ENCODE results near the gene LAMA2. TPM values are rescaled to one million over a fixed set of nuclear protein-coding genes. Genes with fewer than 3 reads are reported as not detected.

Gene LAMA2
- total and polyA plus RNA-seq, 2 experiments from 2014 or later, result 11.1 to 57.5 TPM

GRCh38 chr6:129517288-129517687 is 634.4 kb downstream of the LAMA2 start:
- H2AFZ ChIP-seq, result no peak overlapping the region
- 48% methylated on average over 2 of the region's 2 CpGs for WGBS (ENCODE audit: low lambda C conversion rate, missing lambda C conversion rate)
- no peaks in the 10 kb centered on the region for H3K9me2 ChIP-seq (replicated peaks; ENCODE audit: insufficient read depth)
- H3K27me3 ChIP-seq, result no peaks in the 10 kb centered on the region
- H3K27ac ChIP-seq, result no peak overlapping the region
- H4K20me1 ChIP-seq (ENCODE audit: insufficient read depth, poor library complexity, severe bottlenecking), result no peaks in the 10 kb centered on the region
- no peaks in the 10 kb centered on the region for H3K36me3 ChIP-seq (replicated peaks; ENCODE audit: insufficient read depth, low read depth)
- H3K9me3 ChIP-seq (ENCODE audit: low read depth), result no peaks in the 10 kb centered on the region
- H3K79me2 ChIP-seq, result no peaks in the 10 kb centered on the region
- no peak overlapping the region for H3K4me3 ChIP-seq
- no peak for DNase-seq (ENCODE audit: low spot score)
- no peaks in the 10 kb centered on the region for H3K4me1 ChIP-seq (ENCODE audit: insufficient read depth)
- TF ChIP-seq EZH2 (IDR thresholded peaks at IDR 0.05; ENCODE audit: borderline replicate concordance) (no peak), CTCF (IDR thresholded peaks at IDR 0.05; ENCODE audit: poor library complexity) (no peak)
- H3K4me2 ChIP-seq, result no peak overlapping the region

GRCh38 chr6:129519750-129520149 is 636.8 kb downstream of the LAMA2 start:
- Histone ChIP-seq H3K27ac (no peak overlapping the region), H3K4me3 (no peak overlapping the region), H3K27me3 (no peaks in the 10 kb centered on the region), H3K4me2 (no peak overlapping the region), H3K9me2 (replicated peaks; ENCODE audit: insufficient read depth) (no peaks in the 10 kb centered on the region), H2AFZ (no peak overlapping the region), H4K20me1 (ENCODE audit: insufficient read depth, poor library complexity, severe bottlenecking) (no peaks in the 10 kb centered on the region), H3K36me3 (replicated peaks; ENCODE audit: insufficient read depth, low read depth) (no peaks in the 10 kb centered on the region), H3K4me1 (ENCODE audit: insufficient read depth) (no peaks in the 10 kb centered on the region), H3K79me2 (no peaks in the 10 kb centered on the region), H3K9me3 (ENCODE audit: low read depth) (no peaks in the 10 kb centered on the region)
- WGBS (ENCODE audit: low lambda C conversion rate, missing lambda C conversion rate), result 89% methylated on average over 2 of the region's 2 CpGs
- TF ChIP-seq EZH2 (IDR thresholded peaks at IDR 0.05; ENCODE audit: borderline replicate concordance) (no peak), CTCF (IDR thresholded peaks at IDR 0.05; ENCODE audit: poor library complexity) (no peak), EZH2phosphoT487 (IDR thresholded peaks at IDR 0.05; ENCODE audit: low read depth, severe bottlenecking, unreplicated experiment) (no peak)
- DNase-seq (ENCODE audit: low spot score), result no peak

GRCh38 chr6:129521946-129522345 is 639.0 kb downstream of the LAMA2 start:
- no peaks in the 10 kb centered on the region for H3K27me3 ChIP-seq

More at GRCh38 chr6:129521946-129522345, 639.0 kb downstream of the LAMA2 start:
- no peak for DNase-seq (ENCODE audit: low spot score)
- H2AFZ ChIP-seq, result no peak overlapping the region
- no peak for TF ChIP-seq EZH2phosphoT487 (IDR thresholded peaks at IDR 0.05; ENCODE audit: low read depth, severe bottlenecking, unreplicated experiment)
- TF ChIP-seq EZH2 (IDR thresholded peaks at IDR 0.05; ENCODE audit: borderline replicate concordance), result no peak
- TF ChIP-seq CTCF (IDR thresholded peaks at IDR 0.05; ENCODE audit: poor library complexity), result no peak
- WGBS (ENCODE audit: low lambda C conversion rate, missing lambda C conversion rate), result 77% methylated on average over 2 of the region's 2 CpGs
- H3K9me3 ChIP-seq (ENCODE audit: low read depth), result no peaks in the 10 kb centered on the region
- no peak overlapping the region for H3K4me2 ChIP-seq
- H4K20me1 ChIP-seq (ENCODE audit: insufficient read depth, poor library complexity, severe bottlenecking), result no peaks in the 10 kb centered on the region
- H3K79me2 ChIP-seq, result no peaks in the 10 kb centered on the region
- H3K27ac ChIP-seq, result no peak overlapping the region
- no peaks in the 10 kb centered on the region for H3K4me1 ChIP-seq (ENCODE audit: insufficient read depth)
- H3K4me3 ChIP-seq, result no peak overlapping the region
- no peaks in the 10 kb centered on the region for H3K9me2 ChIP-seq (replicated peaks; ENCODE audit: insufficient read depth)
- H3K36me3 ChIP-seq (replicated peaks; ENCODE audit: insufficient read depth, low read depth), result no peaks in the 10 kb centered on the region
